ENCODE results near the gene RBX1.

RBX1 gene

DNA sequence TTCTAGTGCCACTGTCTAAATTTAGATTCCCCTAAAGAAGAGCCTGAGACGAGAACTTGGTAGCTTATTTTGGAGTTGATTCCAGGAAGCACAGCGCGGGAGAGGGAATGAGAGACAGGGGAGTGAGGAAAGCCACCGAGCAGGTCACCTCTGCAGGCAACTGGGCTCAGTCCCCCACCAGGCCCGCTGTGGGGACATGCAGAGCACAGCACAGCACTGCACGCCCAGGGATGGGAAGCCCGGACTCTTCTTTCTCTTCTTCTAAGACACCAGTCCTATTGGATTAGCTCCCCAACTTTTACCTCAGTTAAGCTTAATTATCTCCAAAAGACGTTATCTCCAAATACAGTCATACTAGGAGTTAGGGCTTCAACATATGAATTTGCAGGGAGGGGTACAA, 28.7 kb downstream of the RBX1 start:
- TF ChIP-seq, protein P1, sequence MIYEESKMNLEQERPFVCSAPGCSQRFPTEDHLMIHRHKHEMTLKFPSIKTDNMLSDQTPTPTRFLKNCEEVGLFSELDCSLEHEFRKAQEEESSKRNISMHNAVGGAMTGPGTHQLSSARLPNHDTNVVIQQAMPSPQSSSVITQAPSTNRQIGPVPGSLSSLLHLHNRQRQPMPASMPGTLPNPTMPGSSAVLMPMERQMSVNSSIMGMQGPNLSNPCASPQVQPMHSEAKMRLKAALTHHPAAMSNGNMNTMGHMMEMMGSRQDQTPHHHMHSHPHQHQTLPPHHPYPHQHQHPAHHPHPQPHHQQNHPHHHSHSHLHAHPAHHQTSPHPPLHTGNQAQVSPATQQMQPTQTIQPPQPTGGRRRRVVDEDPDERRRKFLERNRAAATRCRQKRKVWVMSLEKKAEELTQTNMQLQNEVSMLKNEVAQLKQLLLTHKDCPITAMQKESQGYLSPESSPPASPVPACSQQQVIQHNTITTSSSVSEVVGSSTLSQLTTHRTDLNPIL (CRISPR knock-in tag; IDR thresholded peaks at IDR 0.05; ENCODE audit: low read depth), result no peak
- TF ChIP-seq ZFP3 (CRISPR knock-in tag; IDR thresholded peaks at IDR 0.05) (no peak), SNAI2 (CRISPR knock-in tag; IDR thresholded peaks at IDR 0.05) (no peak), ZNF70 (CRISPR knock-in tag; IDR thresholded peaks at IDR 0.05) (no peak), TOX (CRISPR knock-in tag; IDR thresholded peaks at IDR 0.05; ENCODE audit: borderline replicate concordance) (no peak), ARNTL (CRISPR knock-in tag; IDR thresholded peaks at IDR 0.05; ENCODE audit: borderline replicate concordance, low read depth) (no peak), CSDC2 (CRISPR knock-in tag; IDR thresholded peaks at IDR 0.05) (no peak), BACH2 (CRISPR knock-in tag; IDR thresholded peaks at IDR 0.05; ENCODE audit: borderline replicate concordance) (no peak), ZFP30 (CRISPR knock-in tag; IDR thresholded peaks at IDR 0.05) (no peak), PPARA (CRISPR knock-in tag; IDR thresholded peaks at IDR 0.05; ENCODE audit: borderline replicate concordance) (no peak), ZNF8 (CRISPR knock-in tag; IDR thresholded peaks at IDR 0.05) (no peak), ESRRG (CRISPR knock-in tag; IDR thresholded peaks at IDR 0.05) (no peak), ISL1 (CRISPR knock-in tag; IDR thresholded peaks at IDR 0.05) (no peak), OSR1 (CRISPR knock-in tag; IDR thresholded peaks at IDR 0.05) (no peak), TCF4 (CRISPR knock-in tag; IDR thresholded peaks at IDR 0.05; ENCODE audit: borderline replicate concordance) (no peak)
- TF ChIP-seq, protein P2, sequence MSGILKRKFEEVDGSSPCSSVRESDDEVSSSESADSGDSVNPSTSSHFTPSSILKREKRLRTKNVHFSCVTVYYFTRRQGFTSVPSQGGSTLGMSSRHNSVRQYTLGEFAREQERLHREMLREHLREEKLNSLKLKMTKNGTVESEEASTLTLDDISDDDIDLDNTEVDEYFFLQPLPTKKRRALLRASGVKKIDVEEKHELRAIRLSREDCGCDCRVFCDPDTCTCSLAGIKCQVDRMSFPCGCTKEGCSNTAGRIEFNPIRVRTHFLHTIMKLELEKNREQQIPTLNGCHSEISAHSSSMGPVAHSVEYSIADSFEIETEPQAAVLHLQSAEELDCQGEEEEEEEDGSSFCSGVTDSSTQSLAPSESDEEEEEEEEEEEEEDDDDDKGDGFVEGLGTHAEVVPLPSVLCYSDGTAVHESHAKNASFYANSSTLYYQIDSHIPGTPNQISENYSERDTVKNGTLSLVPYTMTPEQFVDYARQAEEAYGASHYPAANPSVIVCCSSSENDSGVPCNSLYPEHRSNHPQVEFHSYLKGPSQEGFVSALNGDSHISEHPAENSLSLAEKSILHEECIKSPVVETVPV (CRISPR knock-in tag; IDR thresholded peaks at IDR 0.05), result no peak
- TF ChIP-seq, protein P3, sequence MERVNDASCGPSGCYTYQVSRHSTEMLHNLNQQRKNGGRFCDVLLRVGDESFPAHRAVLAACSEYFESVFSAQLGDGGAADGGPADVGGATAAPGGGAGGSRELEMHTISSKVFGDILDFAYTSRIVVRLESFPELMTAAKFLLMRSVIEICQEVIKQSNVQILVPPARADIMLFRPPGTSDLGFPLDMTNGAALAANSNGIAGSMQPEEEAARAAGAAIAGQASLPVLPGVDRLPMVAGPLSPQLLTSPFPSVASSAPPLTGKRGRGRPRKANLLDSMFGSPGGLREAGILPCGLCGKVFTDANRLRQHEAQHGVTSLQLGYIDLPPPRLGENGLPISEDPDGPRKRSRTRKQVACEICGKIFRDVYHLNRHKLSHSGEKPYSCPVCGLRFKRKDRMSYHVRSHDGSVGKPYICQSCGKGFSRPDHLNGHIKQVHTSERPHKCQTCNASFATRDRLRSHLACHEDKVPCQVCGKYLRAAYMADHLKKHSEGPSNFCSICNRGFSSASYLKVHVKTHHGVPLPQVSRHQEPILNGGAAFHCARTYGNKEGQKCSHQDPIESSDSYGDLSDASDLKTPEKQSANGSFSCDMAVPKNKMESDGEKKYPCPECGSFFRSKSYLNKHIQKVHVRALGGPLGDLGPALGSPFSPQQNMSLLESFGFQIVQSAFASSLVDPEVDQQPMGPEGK (CRISPR knock-in tag; IDR thresholded peaks at IDR 0.05; ENCODE audit: borderline replicate concordance), result no peak
- TF ChIP-seq, protein P4, sequence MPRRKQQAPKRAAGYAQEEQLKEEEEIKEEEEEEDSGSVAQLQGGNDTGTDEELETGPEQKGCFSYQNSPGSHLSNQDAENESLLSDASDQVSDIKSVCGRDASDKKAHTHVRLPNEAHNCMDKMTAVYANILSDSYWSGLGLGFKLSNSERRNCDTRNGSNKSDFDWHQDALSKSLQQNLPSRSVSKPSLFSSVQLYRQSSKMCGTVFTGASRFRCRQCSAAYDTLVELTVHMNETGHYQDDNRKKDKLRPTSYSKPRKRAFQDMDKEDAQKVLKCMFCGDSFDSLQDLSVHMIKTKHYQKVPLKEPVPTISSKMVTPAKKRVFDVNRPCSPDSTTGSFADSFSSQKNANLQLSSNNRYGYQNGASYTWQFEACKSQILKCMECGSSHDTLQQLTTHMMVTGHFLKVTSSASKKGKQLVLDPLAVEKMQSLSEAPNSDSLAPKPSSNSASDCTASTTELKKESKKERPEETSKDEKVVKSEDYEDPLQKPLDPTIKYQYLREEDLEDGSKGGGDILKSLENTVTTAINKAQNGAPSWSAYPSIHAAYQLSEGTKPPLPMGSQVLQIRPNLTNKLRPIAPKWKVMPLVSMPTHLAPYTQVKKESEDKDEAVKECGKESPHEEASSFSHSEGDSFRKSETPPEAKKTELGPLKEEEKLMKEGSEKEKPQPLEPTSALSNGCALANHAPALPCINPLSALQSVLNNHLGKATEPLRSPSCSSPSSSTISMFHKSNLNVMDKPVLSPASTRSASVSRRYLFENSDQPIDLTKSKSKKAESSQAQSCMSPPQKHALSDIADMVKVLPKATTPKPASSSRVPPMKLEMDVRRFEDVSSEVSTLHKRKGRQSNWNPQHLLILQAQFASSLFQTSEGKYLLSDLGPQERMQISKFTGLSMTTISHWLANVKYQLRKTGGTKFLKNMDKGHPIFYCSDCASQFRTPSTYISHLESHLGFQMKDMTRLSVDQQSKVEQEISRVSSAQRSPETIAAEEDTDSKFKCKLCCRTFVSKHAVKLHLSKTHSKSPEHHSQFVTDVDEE (CRISPR knock-in tag; IDR thresholded peaks at IDR 0.05), result no peak
- no peak for ATAC-seq

DNA sequence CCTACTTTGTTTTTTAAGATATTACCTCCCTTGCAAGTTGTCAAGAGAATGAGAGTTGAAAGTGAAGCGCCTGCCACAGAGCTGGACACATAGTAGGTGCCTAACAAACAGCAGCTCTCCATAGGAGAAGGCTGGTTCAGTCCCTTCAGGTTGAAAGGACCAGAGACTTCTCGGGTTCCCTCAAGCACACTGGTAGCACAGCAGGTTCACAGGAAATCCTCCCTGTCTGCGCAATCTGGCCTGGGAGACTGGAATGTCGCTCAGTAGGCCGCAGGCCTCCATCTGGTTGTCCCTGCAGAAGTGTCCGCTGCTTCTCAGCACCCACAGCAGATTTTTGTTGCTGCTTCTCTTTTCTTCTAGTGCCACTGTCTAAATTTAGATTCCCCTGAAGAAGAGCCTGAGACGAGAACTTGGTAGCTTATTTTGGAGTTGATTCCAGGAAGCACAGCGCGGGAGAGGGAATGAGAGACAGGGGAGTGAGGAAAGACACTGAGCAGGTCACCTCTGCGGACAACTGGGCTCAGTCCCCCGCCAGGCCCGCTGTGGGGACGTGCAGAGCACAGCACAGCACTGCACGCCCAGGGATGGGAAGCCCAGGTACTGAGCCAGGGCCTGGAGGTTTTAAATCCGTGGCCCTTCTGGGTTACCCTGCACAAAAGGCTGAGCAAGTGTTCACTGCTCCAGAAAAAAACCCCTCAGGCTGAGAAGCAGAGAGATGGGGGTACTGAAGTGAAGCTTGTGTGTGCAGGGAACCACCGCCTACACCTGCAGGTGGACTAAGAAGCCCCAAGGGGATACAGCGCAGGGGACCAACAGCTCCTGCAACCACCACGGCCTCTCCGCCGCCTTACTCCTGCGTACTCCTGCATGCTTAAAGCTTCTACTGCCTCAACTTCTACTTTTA, 31.6 kb downstream of the RBX1 start:
- TF ChIP-seq, protein P4 (CRISPR knock-in tag; IDR thresholded peaks at IDR 0.05), result no peak
- TF ChIP-seq, protein P1 (CRISPR knock-in tag; IDR thresholded peaks at IDR 0.05; ENCODE audit: low read depth), result no peak
- no peak for TF ChIP-seq OSR1 (CRISPR knock-in tag; IDR thresholded peaks at IDR 0.05)
- no peak for TF ChIP-seq TOX (CRISPR knock-in tag; IDR thresholded peaks at IDR 0.05; ENCODE audit: borderline replicate concordance)
- TF ChIP-seq ZNF565 (CRISPR knock-in tag; conservative IDR thresholded peaks at IDR 0.05; ENCODE audit: low read depth), result no peak
- no peak for TF ChIP-seq ISL1 (CRISPR knock-in tag; IDR thresholded peaks at IDR 0.05)
- no peak for TF ChIP-seq ZFP30 (CRISPR knock-in tag; IDR thresholded peaks at IDR 0.05)
- TF ChIP-seq, protein P3 (CRISPR knock-in tag; IDR thresholded peaks at IDR 0.05; ENCODE audit: borderline replicate concordance), result no peak
- TF ChIP-seq CSDC2 (CRISPR knock-in tag; IDR thresholded peaks at IDR 0.05), result no peak
- TF ChIP-seq SNAI2 (CRISPR knock-in tag; IDR thresholded peaks at IDR 0.05), result no peak
- TF ChIP-seq ZFP3 (CRISPR knock-in tag; IDR thresholded peaks at IDR 0.05), result no peak
- TF ChIP-seq, protein P2 (CRISPR knock-in tag; IDR thresholded peaks at IDR 0.05), result no peak
- TF ChIP-seq ZNF8 (CRISPR knock-in tag; IDR thresholded peaks at IDR 0.05), result no peak

More for the DNA sequence above, 31.6 kb downstream of the RBX1 start:
- no peak for ATAC-seq
